Measurements from ENCODE around the gene GSTA2.
"Not testable (repeated sequence)": the region's sequence is repeated elsewhere in the genome, so short reads cannot be mapped to it uniquely, and the experiment has no call there.

- not testable (repeated sequence) for TF ChIP-seq CTCF (IDR thresholded peaks at IDR 0.05 in 2 of 3, conservative IDR thresholded peaks at IDR 0.05 in 1 of 3; ENCODE audit: control insufficient read depth in 2 of 3, extremely low read depth in 1 of 3, insufficient read depth in 1 of 3, low read depth in 3 of 3, low read length in 3 of 3); TAF1 (IDR thresholded peaks at IDR 0.05; ENCODE audit: borderline replicate concordance, low read depth, low read length); POLR2AphosphoS2 (IDR thresholded peaks at IDR 0.05; ENCODE audit: low read depth, low read length)
Measured at GRCh38 chr6:52714761-52715160, 48.5 kb downstream of the GSTA2 start.
